Measurements from ENCODE around the gene FXYD7. TPM values are rescaled to one million over a fixed set of nuclear protein-coding genes. Genes with fewer than 3 reads are reported as not detected.
A peak's percentile ranks its signal among the peaks of the same experiment; 100 is the strongest.

Gene FXYD7
- total RNA-seq, 4 donors from 2014 or later = 0.83 to 3.7 TPM; not detected in 2

DNA sequence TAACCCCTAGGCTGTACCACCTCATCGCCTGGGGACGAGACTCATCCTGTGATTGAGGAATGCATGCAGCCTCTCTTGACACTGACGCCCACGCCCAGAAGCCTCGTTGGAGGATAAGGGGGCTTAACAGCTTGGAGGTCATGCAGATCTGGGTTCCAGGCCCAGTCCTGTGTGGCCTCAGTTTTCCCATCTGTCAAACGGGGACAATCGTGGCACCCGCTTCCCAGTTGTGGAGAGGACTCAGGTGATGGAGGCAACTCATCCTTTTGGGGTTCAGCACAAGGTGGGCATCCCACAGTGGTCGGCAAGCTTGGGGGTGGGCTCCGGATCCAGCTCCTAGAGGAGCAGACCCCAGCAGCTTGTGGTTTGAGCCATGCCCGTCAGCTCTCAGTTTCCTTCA, 6.8 kb upstream of the FXYD7 start:
- Histone ChIP-seq H3K4me3 (no peak overlapping the region), H3K9me3 (no peaks in the 10 kb centered on the region), H3K27me3 (no peaks in the 10 kb centered on the region), H3K36me3 (no peaks in the 10 kb centered on the region), H3K27ac (peak overlapping the region in 1 of 2 donors; percentile 89), H3K4me1 (no peaks in the 10 kb centered on the region)
- intact Hi-C loops (cut with DNase I; ENCODE audit: low total_unique reads) = no loop called here
- no peak for DNase-seq
- TF ChIP-seq CTCF (IDR thresholded peaks at IDR 0.05) = no peak
- TF ChIP-seq POLR2A (IDR thresholded peaks at IDR 0.05) = no peak

- Histone ChIP-seq H3K4me3 (no peak overlapping the region), H3K9me3 (no peaks in the 10 kb centered on the region), H3K27ac (peak overlapping the region; percentile 95 to 97), H3K27me3 (no peaks in the 10 kb centered on the region), H3K4me1 (no peaks in the 10 kb centered on the region), H3K36me3 (no peaks in the 10 kb centered on the region)
- TF ChIP-seq CTCF (IDR thresholded peaks at IDR 0.05) (no peak), POLR2A (IDR thresholded peaks at IDR 0.05) (no peak)
- DNase-seq = no peak
- intact Hi-C loops (cut with DNase I; ENCODE audit: low total_unique reads) = no loop called here
These were observed 5.9 kb upstream of the FXYD7 start for GRCh38 chr19:35136977-35137702.

DNA sequence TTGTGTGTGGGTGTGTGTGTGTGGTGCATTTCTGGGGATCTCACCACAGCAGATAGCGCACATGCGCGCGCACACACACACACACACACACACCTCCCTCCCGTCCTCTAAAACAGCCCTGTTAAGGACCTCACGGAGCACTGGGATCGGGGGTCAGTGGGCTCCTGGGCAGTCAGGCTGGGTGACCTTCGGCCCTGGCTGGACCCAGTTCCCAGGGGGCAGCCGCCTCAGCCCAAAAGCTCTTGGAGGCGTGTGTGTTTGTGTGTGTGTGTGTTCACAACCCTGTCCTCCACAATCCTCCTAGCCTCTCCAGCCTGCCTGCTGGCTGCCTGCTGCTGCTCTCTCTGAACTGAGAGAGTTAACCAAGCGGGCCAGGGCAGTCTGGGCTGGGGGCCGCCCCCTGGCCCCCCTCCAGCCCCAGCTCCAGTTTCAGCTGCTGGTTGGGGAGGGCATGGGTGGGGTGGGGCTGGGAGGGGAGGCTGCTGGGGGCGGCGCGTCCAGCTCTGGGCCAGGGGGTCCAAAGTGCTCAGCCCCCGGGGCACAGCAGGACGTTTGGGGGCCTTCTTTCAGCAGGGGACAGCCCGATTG, 4.7 kb upstream of the FXYD7 start, which contains the start of gene FXYD1:
Gene FXYD1, plus strand, starts transcription at position 520 of the 588 bp plus-strand sequence. CDS start 1,256 bp downstream, outside the sequence.
- H3K4me3 ChIP-seq = peak within 1 kb of the TSS; percentile 30 to 43
- peak within 1 kb of the TSS; percentile 95 to 97 for H3K27ac ChIP-seq
- H3K27me3 ChIP-seq = no peaks in the 10 kb centered on the region
- DNase-seq = peak; percentile 79 to 84
- peaks cover 0 to 5% of the 10 kb centered on the region in 2 donors for H3K4me1 ChIP-seq
- no peaks in the 10 kb centered on the region for H3K36me3 ChIP-seq
- intact Hi-C loops (cut with DNase I; ENCODE audit: low total_unique reads) = no loop called here
- TF ChIP-seq CTCF (IDR thresholded peaks at IDR 0.05) = no peak
- no peaks in the 10 kb centered on the region for H3K9me3 ChIP-seq

GRCh38 chr19:35140207-35140961, 2.7 kb upstream of the FXYD7 start:
- intact Hi-C loops (cut with DNase I; ENCODE audit: low total_unique reads) = no loop called here
- peaks cover 0 to 6% of the 10 kb centered on the region in 2 donors for H3K4me1 ChIP-seq
- peak overlapping the region; percentile 30 to 43 for H3K4me3 ChIP-seq

More at GRCh38 chr19:35140207-35140961, 2.7 kb upstream of the FXYD7 start:
- DNase-seq = no peak
- Histone ChIP-seq H3K36me3 (no peaks in the 10 kb centered on the region), H3K27ac (peak overlapping the region; percentile 95 to 97), H3K27me3 (no peaks in the 10 kb centered on the region), H3K9me3 (no peaks in the 10 kb centered on the region)
- TF ChIP-seq POLR2A (IDR thresholded peaks at IDR 0.05) = no peak
- TF ChIP-seq CTCF (IDR thresholded peaks at IDR 0.05) = no peak
